Measurements from ENCODE around the gene ELF1. TPM values are rescaled to one million over a fixed set of nuclear protein-coding genes. Genes with fewer than 3 reads are reported as not detected.

The ELF1 gene
- total RNA-seq, 1 donor from 2014 or later: 28.5 TPM

DNA sequence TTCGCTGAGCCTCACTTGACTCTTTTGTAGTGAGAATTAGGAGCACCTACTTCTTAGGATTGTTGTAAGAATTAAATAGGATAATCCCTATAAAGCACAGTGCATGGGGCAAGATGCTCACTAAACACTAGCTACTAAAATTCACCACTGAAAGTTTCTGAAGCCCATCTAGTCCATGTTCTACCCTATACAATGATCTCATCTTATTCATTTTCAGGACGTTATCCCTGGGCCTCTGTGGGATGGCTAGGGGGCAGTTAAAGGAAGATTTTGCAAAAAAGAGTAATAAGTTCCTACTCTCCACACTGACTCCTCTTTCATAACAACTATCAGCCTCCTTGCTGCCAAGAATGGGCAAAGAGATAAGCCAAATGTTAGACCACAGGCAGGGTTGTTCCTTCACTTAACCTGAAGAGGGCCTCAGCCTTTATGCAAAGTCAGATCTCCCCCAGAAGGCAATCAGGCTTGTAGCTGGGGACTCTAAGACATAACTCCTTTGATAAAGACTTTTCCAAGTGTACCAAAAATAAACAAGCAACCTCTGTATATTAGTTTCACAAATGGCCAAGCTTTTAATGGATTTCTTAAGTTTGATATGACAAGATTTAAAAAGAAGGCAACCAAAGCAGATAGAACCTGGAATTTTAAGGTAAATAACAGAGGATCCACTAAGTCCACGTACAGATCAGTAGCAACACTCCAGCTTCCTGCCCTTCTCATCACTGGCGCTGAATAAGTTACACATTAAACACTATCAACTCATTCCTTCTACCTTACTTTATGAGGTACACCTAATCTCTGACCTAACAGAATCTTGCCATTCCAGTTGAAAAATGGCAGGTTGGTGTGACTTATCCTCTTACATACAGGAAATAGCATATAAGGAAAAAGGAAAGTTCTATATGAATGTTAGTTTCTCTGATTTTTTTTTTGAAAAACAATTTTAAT is 44.4 kb downstream of the ELF1 start:
- peak; percentile 41 for DNase-seq (ENCODE audit: low read depth)
- TF ChIP-seq, protein P1, sequence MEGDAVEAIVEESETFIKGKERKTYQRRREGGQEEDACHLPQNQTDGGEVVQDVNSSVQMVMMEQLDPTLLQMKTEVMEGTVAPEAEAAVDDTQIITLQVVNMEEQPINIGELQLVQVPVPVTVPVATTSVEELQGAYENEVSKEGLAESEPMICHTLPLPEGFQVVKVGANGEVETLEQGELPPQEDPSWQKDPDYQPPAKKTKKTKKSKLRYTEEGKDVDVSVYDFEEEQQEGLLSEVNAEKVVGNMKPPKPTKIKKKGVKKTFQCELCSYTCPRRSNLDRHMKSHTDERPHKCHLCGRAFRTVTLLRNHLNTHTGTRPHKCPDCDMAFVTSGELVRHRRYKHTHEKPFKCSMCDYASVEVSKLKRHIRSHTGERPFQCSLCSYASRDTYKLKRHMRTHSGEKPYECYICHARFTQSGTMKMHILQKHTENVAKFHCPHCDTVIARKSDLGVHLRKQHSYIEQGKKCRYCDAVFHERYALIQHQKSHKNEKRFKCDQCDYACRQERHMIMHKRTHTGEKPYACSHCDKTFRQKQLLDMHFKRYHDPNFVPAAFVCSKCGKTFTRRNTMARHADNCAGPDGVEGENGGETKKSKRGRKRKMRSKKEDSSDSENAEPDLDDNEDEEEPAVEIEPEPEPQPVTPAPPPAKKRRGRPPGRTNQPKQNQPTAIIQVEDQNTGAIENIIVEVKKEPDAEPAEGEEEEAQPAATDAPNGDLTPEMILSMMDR (conservative IDR thresholded peaks at IDR 0.05; ENCODE audit: low read depth, low read length): peak; percentile 56
- no peak overlapping the region for H3K4me3 ChIP-seq (ENCODE audit: low read depth, low read length)

DNA sequence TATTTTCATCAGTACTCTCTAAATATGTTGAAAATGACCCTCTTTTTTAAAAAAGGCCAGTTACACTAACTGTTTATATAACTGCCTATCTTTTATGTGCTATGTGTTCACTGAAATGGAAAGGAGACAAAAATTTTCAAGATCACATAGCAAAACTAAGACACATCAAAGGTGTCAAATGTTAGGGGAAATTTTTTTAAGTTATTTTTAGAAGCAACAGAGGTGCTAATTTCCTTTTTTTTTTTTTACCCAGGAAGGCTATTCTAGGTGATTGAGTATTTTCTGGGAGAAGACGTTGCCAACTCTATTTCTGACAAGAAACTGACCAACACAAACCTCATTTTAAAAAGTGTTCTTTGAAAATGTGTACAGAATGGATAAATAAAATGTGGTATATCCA is 45.7 kb downstream of the ELF1 start:
- TF ChIP-seq, protein P1 (conservative IDR thresholded peaks at IDR 0.05; ENCODE audit: low read depth, low read length): no peak
- no peak overlapping the region for H3K4me3 ChIP-seq (ENCODE audit: low read depth, low read length)
- DNase-seq (ENCODE audit: low read depth): no peak

DNA sequence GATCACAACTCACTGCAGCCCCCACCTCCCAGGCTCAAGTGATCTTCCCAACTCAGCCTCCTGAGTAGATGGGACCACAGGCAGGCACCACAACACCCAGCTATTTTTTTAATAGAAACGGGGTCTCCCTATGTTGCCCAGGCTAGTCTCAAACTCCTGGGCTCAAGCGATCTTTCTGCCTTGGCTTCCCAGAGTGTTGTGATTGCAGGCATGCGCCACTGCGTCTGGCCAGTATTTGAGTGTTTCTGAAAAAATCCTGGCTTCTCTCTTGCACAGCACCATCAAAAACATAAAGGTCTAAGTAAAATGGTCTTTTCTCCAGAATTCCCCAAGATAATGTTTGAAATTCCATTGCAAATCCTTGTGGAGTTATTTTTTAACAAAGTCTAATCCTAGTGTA is 47.8 kb downstream of the ELF1 start:
- DNase-seq (ENCODE audit: low read depth): no peak
- H3K4me3 ChIP-seq (ENCODE audit: low read depth, low read length): no peak overlapping the region
- TF ChIP-seq, protein P1 (conservative IDR thresholded peaks at IDR 0.05; ENCODE audit: low read depth, low read length): no peak

DNA sequence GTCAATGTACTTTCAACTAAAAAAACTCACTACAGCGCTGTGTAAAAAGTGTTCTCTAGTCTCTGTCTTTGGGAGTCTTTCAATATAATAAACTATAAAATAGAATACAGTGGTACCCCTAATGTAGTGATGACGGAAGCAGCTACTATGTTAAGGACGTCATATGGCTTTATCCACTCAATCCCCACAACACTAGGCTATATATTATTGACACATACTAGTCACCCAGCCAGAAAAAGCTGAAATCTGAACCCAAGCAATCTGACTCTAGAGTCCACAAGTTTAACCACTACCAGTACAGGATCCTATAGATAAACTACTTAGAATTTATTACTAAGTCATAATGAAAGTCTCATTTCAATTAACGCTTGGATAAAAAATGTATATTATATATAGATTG is 48.3 kb downstream of the ELF1 start:
- no peak for DNase-seq (ENCODE audit: low read depth)
- H3K4me3 ChIP-seq (ENCODE audit: low read depth, low read length): no peak overlapping the region
- TF ChIP-seq, protein P1 (conservative IDR thresholded peaks at IDR 0.05; ENCODE audit: low read depth, low read length): no peak

DNA sequence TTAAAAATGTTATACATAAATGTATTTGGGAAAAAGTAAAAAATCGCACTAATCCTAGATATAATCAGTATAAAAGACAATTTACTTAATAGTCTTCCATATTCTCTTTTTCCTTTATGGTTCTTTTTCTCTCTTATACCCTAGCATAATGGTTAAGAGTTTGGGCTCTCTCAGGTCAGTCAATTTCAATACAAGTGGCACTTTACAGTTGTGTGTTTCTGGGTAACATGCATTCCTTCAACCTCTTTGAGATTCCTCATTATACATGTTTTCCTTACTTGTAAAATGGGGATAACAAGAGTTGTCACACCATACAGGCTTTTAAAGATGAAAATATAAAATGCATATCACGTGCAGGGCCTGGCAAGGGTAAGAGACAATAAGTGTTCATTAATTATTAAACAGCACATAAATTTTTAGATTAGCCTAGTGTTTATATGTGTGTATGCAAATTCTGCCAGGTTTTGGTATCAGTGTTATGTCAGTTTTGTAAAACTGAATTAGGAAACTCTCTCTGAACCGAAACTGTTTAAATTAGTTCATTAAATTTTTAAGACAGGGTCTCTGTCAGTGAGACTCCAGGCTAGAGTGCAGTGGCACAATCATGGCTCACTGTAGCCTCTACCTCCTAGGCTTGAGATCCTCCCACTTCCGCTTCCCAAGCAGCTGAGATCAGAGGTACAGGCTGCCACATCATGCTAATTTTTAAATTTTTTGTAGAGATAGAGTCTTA is 49.8 kb downstream of the ELF1 start:
- TF ChIP-seq, protein P1 (conservative IDR thresholded peaks at IDR 0.05; ENCODE audit: low read depth, low read length): no peak
- DNase-seq (ENCODE audit: low read depth): no peak
- no peak overlapping the region for H3K4me3 ChIP-seq (ENCODE audit: low read depth, low read length)

DNA sequence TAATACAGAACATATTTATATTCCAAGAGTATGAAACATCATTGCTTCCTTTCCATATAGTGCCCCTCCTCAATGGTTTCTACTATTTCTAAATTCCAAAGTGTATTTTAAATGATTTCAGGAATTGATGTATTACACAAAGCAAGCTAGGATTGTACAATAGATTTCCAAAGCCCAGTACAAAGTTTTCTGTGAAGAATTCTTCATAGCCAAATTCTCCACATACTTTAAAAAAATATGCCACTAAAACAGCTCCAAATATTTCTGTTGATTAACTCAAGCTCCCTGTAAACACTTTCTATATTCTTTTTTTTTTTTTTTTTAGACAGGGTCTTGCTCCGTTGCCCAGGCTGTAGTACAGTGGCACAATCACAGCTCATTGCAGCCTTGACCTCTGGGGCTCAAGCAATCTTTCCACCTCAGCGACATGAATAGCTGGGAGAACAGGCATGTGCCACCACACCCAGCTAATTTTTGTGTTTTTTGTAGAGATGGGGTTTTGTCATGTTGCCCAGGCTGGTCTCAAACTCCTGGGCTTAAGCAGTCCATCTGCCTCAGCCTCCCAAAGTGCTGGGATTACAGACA is 50.6 kb downstream of the ELF1 start:
- TF ChIP-seq, protein P1 (conservative IDR thresholded peaks at IDR 0.05; ENCODE audit: low read depth, low read length): no peak
- no peak overlapping the region for H3K4me3 ChIP-seq (ENCODE audit: low read depth, low read length)
- DNase-seq (ENCODE audit: low read depth): no peak

Data from epithelial cell of proximal tubule (primary cell).